Middle frontal gyrus (tissue), 1 donor: ENCODE results near the gene DSCAML1.

Experiments used
- DNase-seq: peaks from one replicate; pipeline ENCODE4 v3.0.0-alpha.2; 2015; ENCODE audit warnings: low spot score; ENCODE audit errors: extremely low spot score

The DSCAML1 gene

DNA sequence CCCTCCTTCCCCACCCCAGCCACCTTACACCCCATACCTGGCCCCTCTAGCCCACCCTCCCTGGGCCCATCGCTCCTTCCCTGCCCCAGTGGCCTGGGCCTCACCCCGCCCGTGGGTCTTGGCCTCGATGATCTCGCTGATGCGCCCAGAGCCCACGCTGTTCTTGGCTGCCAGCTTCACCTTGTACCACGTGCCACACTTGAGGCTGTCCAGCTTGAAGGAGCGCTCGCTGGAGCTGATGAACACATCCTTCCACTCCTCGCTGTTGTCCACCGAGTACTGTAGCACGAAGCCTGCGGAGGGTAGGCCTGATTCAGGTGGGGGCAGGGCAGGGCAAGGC is 359.3 kb downstream of the DSCAML1 start:
- DNase-seq, result no peak

DNA sequence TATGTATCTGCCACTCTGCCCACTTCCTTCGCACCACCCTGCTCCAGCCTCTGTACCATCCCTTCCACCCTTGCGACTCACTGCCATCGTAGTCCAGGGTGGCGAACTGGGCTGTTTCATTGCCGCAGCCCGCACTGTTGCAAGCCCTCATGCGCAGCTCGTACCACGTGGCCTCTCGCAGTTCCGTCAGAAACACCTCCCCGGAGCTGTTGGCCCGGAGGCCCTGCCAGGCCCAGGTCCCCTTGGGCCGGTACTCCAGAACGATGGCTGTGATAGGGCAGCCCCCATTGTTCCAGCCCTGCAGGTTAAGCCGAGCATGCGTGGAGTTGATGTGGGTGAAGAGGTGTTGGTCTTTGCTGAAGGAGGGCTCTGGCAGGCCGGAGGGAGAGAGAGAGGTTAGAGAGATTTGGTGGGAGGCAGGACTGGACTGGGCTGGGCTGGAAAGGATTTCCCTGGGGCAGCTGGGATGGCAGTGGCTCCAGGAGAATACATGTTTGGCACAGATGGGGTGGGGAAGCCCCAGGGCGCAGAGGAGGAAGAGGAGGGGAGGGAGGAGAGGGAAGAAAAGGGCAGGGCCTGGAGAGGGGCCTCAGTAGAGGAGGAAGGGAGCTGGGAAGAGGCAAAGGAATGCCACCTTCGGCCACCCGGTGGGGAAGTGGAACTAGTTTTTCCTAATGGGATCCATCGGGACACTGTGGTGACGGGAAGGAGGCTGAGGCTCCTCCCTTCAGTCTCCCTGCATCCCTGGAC is 359.8 kb downstream of the DSCAML1 start:
- DNase-seq, result no peak

DNA sequence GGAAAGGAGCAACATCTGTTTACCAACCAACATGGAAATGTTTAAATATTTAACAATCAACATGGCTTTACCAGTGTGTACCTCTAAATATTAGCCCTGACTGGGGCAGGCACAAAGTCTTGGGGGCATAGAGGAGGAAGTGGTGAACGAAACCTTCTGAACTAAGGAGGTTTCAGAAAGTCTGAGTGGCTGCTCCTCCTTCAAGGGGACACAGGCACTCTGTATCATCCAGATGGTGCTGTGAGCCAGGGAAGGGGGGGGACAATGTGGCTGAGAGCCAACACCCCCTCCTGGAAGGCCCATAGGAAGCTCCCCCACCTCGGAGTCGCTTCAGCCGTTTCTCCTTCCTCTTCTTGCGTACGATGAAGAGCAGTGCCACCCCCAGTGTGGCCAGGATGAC is 361.7 kb downstream of the DSCAML1 start:
- DNase-seq, result no peak

DNA sequence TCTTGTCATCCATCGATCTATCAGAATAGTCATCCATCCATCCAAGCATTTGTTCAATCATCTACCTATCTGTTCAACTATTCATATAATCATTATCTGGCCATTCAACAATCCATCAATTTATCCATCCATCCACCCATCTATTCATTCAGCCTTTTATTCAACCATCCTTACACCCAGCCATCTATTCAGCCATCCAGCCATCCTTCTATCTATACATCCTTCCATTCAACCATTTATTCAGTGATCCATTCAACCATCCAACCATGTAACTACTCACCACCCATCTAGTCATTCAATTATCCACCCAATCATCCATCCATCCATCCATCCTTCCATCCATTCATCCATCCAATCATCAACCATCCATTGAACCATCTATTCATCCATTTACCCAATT is 362.5 kb downstream of the DSCAML1 start:
- DNase-seq, result no peak

DNA sequence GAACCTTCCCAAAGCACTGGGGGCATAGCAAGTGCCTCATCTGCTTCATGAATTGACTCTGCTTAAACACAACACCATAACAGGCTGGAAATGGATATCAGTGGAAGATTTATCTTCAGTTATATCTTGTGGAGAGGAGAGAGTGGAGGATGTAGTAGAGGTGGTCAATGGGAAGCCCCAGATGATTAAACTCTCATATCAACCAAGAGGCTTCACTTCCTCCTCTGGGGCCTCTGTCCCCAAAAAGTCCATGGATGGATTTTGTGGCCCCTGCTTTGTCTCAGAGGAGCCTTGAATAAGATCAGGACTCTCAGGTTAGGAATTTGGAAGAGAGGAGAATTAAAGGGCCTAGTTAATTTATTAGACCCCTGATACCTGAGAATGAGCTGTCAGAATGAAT is 363.3 kb downstream of the DSCAML1 start:
- DNase-seq, result no peak

DNA sequence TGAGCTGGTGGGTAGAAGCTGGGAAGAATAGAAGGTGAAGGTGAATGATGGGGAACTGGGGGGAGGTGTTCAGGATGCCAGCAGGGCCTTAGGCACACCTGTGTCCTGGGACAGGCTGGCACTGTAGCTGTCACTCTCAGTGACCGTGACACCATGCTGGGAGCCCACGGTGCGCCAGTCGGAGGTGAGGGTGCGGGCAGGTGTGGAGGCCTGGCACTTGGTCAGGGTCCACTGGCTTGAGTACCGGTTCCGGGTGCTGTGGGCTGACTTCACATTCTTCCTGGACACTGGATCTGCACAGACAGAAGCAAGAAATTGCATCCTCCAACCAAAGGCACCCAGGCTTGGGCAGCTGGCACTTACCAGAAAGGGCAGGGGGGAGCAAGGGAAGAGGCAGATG is 365.6 kb downstream of the DSCAML1 start:
- DNase-seq, result no peak

DNA sequence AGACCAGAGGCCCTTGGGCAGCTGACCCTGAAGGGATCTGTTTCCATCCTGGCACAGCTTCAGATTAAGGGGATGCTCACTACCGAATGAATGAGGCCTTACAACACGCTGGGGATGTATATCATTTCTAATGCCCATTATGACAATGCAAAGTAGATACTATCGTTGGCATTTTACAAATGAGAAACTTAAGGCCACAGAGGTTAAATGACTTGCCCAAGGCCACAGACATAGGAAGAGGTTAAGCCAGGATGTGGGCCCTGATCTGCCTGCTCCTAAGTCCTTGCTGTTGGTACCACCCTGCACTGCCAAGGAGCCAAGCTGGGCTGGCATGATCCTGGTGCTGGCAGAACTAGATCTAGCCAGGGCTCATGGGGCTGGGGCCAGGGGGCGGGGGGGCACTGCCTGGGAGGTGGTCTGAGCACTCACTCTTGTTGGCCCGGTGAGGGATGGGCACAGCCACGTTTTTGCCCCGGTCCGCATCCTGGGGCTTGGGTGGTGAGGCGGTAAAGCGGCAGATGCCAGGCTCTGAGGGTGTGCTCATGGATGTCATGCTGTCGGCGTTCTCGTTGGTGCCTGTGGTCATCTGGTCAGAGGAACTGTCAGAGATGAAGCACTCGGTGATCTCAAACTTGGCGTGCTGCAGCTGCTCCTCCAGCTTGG is 366.6 kb downstream of the DSCAML1 start:
- DNase-seq, result no peak

DNA sequence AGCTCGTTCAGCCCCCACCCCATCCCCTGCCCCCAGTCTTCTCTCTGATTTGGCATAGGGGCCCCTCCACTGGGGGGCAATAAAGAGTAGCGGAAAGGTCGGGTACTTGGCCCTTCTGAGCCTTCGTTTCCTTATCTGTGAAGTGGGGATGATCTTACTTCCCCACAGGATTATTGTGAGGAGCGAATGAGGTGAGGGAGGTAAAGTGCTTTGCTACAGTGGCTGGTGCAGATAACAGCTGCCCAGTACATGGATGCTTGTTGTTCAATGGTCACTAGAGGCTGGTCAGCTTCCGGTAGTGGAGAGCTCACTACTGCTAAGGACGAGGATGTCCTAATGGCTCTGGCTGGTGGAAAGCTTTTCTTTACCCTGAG is 368.2 kb downstream of the DSCAML1 start:
- no peak for DNase-seq

DNA sequence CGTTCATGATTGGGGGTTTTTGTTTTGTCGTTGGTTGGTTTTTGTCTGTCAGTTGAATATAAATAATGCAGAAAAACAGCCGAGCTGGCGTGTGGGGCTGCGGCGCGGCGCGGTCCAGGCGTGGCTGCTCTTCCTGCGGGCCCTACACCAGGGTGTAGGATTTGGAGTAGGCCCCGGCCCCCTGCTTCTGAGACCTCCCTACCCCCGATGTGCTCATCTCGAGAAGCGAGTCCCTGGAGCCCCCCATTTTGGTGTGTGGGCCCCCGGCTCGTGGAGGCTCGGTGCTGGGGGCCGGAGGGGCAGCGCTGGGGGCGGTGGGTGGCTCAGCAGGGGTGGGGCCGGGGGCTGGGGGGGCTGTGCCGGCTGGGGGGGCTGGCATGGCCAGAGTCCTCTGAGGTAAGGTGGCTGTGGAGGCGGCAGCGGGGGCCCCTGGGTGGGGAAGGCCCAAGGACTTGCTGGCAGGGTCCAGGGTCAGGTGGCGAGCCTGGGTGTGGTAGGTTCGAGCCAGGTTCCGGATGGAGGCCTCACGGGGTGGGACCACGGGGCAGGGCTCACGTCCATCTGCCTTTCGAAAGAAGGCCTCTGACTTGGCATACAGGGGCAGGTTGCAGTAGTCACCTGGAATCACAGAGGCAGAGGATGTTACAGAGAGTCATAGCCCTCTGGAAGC is 368.7 kb downstream of the DSCAML1 start:
- DNase-seq, result no peak

DNA sequence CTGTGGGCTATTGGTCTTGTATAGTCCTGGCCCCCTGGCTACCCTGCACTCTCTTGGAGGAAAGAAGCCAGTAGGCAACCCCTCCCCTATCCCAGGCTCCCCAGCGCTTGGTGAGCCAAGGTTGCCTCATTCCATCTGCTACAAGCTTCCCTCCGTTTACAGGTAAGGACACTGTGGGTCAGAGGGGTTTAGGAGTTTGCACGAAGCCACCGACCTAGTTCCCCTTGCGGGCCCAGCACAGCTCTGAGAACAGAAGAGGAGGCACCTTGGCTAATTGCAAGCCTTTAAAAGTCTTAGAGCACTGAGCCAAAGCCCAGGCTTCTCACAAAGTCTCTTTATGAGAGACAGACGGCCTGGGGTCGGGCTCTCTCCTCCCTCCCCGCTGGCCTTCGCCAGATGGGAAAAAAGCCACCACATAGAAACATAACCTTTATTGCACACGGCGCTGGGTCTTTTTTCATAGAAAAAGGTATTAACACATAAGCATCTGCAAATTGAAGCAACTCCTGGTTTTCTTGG is 369.6 kb downstream of the DSCAML1 start:
- DNase-seq, result no peak

DNA sequence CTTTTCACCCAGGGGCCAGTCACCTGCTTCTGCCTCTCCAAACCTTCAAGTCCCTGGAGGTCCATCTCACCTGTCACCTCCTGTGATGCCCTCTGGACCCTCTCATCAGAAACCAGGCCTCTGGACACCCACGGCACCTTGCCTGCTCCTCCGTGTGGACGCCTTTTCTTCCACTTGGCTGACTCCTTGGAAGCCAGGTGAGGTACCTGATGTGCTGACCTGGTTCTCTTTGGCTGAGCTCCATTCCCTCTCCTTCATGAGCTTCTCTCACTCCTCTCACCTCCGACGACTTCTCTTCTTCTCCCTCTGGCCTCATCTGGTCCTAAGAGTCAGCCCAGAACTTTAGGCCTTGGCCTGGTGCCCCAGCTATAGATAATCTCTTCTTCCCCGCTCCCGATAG is 370.1 kb downstream of the DSCAML1 start:
- no peak for DNase-seq

DNA sequence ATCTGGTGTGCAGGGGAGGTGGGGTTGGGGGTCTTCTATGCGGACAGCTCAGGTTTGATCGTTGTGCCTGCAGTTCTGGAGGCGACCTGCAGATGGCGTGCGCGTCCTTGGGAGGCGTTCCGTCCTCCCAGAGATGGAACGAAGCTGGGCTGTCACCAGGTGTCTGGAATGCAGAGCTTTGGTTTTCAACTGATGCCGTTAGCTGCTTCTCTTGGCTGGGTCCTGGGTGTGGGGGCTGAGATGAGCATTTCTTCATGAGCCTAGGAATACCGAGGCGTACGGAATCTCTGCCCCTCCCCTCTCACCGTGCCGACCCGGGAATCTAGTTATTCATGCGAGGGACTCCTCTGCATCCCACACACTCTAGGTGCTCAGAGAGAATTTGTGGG is 370.7 kb downstream of the DSCAML1 start:
- DNase-seq, result peak; percentile 69

DNA sequence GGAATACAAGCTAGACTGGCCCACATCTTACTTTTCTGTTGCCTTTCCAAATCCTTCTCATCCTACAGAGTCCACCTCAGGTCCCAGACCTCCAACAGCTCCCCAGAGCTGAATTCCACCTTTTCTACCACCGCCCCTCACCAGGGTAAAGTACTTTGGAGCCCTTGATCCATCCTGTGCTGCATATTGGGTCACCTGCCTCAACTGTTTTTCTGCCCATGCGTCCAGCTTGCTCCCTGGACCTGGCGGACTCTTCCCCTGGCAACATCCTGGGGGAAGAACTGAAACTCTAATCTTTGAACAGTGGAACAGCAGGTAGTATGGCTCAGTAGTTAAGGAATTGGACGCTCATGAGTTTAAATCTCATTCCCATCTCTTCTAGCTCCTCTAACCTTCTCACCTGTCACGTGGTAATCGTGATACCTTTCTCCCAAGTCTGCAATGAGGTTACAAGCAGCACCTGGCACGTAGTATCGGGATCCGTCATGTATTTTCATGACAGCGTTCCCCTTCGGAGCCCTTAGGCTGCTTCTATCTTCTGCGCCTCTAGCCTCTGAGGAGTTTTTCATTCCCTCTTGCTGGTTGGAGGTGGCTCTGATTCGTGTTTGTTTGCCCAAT is 371.2 kb downstream of the DSCAML1 start:
- DNase-seq, result no peak

DNA sequence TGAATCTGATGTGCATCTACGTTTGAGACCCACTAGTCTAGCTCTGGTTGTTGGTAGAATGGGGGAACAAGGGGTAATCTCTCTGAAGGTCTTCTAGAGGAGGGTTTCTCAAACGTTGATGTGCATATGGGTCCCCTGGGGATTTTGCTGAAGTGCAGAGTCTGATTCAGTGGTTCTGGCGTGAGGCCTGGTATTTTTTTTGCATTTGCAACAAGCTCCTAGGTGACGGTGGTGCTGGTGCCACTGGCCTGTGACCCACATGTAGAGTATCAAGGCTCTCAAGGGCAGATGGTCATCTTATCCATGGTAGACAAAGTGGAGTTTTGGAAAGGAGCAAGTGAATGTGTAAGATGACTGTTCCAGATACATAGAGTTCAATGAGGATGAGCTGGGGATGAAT is 372.2 kb downstream of the DSCAML1 start:
- DNase-seq, result no peak

DNA sequence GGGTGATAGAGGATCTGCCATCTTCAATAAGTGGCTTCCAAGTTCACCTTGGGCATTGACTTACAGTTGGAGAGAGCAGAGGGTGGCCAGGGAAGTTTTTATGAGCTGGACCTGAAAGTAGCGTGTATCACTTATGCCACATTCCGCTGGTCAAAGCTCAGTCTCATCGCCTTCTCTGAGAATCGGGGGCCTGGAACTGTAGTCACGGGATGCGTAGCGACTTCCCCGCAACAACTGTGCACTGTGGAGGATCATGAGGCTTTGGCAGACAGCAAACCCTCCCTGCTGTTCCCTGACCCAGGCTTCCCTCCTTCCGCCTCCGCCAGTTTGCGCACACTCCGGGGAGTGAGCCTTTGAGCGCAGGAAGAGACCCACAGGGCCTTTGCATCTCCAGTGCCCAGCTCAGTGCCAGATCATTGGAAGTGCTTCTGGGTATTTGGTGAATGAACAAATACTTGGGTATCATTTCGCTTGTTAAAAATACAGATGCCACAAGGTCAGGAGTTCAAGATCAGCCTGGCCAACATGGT is 373.9 kb downstream of the DSCAML1 start:
- no peak for DNase-seq

DNA sequence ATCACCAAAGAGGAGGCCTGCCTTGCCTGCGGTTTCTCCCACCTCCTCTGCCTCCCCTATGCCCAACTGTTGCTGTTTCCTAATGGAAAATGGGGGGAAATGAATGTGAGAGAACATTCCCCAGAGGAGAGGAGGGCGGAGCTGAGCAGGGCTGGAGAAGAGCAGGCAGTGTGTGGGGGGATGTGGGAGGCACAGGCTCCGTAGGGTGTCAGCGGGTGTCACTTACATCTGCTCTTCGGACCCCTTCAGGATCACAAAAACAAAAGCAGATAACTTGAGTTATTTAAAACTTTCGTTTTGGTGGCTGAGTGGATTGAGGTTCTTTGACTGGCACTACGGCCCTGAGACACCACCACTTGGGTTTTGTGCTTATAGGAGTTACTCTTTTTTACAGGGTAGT is 375.5 kb downstream of the DSCAML1 start:
- no peak for DNase-seq

DNA sequence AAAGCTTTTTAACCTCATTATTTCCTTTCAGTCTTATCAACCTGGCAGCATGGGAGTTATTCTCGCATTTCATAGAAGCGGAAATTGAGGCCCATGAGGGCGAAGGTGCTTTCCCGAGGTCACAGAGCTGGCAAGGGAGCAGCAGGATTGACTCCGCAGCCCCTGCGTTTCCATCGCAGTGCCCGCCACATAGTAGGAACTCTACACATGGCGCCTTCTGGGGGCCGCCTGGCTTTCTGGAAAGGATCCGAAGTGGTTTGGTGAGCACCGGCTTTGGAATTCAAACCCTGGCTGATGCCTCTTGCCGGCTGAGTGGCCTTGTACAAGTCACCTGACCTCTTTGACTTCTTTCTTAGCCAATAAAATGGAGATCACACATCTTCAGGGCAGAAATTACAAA is 376.0 kb downstream of the DSCAML1 start:
- no peak for DNase-seq

DNA sequence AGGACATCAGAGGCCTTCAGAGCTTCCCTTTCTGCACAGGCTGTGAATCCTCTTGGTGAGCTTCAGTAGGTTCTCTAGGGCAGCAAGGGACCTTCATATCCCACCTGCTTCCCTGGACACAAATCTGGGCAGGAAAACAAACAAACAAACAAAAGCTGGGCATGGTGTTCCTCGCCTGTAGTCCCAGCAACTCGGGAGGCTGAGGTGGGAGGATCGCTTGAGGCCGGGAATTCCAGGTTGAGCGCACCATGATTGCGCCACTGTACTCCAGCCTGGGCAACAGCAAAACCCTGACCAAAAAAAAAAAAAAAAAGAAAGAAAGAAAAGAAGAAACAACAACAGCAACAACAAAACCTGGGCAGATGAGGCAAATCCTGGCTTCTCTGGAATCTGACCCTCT is 376.4 kb downstream of the DSCAML1 start:
- DNase-seq, result no peak

DNA sequence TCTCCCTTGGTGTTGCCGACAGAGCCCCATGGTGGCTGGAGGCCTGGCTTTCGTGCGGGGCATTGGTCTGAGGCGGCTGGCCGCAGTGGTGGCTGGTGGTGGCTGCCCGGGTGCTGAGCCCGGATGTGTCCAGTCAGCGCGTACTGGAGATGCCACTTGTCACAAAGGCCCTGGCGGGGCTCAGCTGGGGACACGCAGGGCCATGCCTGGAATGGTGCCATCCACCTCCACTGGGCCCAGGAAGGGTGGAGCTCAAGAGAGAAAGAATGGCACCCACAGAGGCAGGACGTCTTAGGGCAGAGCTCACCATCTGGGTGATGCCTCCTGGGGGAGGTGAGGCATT is 376.9 kb downstream of the DSCAML1 start:
- DNase-seq, result no peak

DNA sequence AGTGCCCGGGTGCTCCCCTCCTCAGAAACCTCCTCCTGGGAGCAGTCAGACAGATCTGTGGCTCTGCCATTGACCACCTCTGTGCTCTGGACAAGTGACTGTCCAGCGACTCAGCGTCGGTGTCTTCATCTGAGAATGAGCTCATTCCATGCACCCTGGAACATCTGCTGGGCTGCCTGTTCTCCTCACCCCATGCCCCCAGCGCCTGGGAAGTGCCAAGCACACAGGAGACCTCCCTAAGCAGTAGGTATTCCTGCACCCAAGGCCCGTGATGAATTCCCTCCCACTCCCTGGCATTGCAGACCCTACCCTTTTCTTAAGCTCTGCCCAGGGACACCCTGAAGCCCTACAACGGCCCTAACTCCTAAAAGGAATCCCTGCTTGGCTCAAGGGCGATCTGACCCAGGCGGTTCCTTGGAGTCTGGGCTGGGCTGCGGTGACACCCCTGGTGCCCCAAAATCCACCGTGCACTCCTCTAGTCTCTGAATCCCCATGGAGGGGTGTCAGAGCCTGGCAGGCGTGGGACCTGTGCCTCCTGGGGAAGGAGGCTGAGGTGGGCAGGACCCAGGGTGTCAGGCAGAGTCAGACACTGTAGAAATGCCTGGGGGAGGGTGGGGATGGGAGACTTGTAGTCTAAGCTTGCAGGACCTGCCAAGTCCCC is 377.4 kb downstream of the DSCAML1 start:
- DNase-seq, result no peak

DNA sequence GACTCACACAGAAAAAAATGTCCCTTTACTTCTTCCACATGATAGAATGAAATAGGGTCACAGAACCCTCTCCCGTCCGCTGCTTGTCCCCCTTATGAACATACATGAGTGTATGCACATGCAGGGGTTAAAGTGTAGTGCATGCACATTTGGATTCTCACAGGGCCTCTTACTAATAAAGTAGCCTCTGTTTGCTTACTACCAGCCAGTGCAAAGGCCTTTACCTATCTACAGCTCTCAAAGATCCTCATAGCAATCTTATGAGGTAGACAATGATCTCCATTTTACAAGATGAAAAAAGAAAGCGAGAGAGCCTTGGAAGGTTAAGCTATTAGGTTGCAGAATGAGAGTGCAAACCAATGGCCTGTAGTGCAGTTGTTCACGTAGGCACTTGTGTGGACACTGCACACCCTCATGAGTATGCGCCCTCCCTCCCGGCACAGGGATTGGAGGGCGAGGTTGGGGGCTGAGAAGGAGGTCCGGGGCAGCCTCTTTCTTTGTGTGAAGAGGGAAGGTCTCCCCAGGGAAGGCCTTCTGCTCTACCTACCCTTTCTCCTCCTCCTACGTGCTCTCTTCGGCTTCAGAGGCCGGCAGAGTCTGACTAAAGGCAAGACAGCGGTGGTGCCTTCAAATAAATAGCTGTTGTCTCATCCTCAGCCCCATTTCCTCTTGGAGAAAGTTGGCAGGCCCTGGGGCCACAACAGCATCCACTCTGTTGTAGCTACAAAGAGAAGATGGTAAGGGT is 378.1 kb downstream of the DSCAML1 start:
- DNase-seq, result no peak
